ENCODE measurements around the gene TRABD.

Gene TRABD

GRCh38 chr22:50233223-50233622 lies 47.5 kb downstream of the TRABD start:
- H3K4me3 ChIP-seq (replicated peaks in 1 of 2; ENCODE audit: low read depth in 2 of 2, low read length in 2 of 2), result no peak overlapping the region
- TF ChIP-seq, protein P1, sequence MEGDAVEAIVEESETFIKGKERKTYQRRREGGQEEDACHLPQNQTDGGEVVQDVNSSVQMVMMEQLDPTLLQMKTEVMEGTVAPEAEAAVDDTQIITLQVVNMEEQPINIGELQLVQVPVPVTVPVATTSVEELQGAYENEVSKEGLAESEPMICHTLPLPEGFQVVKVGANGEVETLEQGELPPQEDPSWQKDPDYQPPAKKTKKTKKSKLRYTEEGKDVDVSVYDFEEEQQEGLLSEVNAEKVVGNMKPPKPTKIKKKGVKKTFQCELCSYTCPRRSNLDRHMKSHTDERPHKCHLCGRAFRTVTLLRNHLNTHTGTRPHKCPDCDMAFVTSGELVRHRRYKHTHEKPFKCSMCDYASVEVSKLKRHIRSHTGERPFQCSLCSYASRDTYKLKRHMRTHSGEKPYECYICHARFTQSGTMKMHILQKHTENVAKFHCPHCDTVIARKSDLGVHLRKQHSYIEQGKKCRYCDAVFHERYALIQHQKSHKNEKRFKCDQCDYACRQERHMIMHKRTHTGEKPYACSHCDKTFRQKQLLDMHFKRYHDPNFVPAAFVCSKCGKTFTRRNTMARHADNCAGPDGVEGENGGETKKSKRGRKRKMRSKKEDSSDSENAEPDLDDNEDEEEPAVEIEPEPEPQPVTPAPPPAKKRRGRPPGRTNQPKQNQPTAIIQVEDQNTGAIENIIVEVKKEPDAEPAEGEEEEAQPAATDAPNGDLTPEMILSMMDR (IDR thresholded peaks at IDR 0.05; ENCODE audit: low read depth, low read length), result no peak
- DNase-seq (ENCODE audit: low read depth in 2 of 2), result no peak

DNA sequence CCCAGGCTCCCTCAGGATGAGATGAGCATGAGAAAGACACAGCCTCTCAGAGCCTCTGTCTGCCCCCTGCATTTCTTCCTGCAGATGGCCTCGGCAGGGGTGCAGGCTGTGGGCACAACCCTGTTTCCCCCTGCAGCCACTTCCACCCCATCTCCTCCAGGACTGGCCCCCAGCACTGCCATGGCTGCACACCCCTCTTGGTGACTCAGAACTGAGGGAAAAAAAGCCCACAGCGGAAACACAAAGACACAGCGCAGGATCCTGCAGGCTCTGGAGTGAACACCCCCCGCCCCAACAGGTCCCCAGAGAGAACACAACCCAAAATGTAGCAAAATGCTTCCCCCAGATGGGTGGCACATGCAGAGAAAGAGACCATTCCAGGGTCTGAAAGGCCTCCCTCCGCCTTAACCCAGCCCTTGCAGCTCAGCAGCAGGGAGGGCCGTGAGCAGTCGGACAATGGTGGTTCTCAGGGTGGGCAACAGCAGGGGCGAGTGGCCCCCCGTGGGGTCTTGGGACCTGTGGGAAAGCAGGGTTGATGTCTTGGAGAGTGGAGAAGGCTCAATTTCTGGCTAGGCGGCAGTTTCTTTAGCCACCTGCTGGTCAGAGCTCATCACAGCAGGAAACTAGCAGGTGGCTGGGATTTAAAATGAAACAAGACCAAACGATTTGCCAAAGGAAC lies 51.2 kb downstream of the TRABD start:
- H3K4me3 ChIP-seq (replicated peaks in 1 of 2; ENCODE audit: low read depth in 2 of 2, low read length in 2 of 2), result no peak overlapping the region
- TF ChIP-seq, protein P1 (IDR thresholded peaks at IDR 0.05; ENCODE audit: low read depth, low read length), result peak; percentile 56
- DNase-seq (ENCODE audit: low read depth in 2 of 2), result peak; percentile 34 to 45

- TF ChIP-seq, protein P1 (IDR thresholded peaks at IDR 0.05; ENCODE audit: low read depth, low read length), result no peak
- H3K4me3 ChIP-seq (replicated peaks in 1 of 2; ENCODE audit: low read depth in 2 of 2, low read length in 2 of 2), result no peak overlapping the region
- no peak for DNase-seq (ENCODE audit: low read depth in 2 of 2)
Measured at GRCh38 chr22:50238755-50239154, 53.0 kb downstream of the TRABD start.

DNA sequence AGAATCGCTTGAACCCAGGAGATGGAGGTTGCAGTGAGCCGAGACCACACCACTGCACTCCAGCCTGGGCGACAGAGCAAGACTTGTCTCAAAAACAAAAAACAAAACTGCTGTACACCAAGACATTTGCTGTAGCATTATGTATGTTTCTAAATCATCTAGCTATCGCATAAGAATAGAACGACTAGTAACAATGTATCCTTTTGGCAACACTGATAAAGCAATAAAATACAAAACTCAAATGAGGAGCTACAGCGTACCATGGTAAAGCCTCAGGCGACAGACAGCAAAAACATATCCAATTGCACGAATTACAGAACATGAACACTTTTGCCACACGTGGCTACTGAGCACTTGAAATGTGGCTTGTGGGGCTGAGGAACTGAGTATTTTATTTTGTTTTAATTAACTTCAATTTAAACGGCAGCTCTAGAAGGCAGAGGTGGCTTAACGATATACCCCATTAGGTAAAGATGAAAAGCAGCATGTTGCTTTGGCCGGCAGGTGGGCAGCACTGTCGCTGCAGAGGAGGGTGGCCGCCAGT lies 56.8 kb downstream of the TRABD start:
- peak overlapping the region; percentile 30 to 45 for H3K4me3 ChIP-seq (replicated peaks in 1 of 2; ENCODE audit: low read depth in 2 of 2, low read length in 2 of 2)
- TF ChIP-seq, protein P1 (IDR thresholded peaks at IDR 0.05; ENCODE audit: low read depth, low read length), result no peak

DNA sequence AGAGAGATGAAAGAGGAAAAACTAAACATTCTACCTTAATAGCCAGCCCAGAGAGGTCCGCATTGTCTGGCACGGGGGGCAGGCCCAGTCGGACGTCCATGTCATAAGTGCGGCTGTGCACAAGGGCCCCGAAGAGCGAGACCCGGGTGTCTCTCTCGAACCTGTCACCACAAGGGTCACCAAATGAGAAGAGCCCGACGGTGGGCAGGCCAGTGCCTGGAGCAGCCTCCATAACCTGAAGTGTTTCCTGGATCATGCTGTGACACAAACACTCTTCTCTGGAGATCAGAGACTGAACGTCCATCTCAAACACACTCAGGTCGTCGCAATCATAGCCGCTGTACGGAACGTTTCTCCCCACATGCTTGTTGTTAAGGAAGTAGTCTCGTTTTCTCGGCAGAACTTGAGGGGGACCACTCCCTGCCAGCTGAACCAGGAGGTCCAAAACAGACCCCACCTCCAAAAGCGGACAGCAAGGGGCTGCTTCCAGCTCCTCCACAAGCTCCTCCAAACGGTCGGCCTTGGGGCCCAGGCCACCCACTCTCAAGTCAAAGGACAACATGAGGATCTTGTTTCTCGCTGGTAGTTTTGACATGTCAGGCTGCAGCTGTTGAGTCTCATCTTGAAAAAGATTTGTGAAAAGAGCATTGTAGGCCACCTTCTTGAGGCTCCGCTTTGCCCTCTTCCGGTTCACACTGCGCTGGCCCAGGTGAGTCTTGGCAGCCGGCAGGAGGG lies 58.1 kb downstream of the TRABD start:
- TF ChIP-seq, protein P1 (IDR thresholded peaks at IDR 0.05; ENCODE audit: low read depth, low read length), result no peak
- no peak for DNase-seq (ENCODE audit: low read depth in 2 of 2)

More for the DNA sequence above, 56.8 kb downstream of the TRABD start:
- DNase-seq (ENCODE audit: low read depth in 2 of 2), result no peak

DNA sequence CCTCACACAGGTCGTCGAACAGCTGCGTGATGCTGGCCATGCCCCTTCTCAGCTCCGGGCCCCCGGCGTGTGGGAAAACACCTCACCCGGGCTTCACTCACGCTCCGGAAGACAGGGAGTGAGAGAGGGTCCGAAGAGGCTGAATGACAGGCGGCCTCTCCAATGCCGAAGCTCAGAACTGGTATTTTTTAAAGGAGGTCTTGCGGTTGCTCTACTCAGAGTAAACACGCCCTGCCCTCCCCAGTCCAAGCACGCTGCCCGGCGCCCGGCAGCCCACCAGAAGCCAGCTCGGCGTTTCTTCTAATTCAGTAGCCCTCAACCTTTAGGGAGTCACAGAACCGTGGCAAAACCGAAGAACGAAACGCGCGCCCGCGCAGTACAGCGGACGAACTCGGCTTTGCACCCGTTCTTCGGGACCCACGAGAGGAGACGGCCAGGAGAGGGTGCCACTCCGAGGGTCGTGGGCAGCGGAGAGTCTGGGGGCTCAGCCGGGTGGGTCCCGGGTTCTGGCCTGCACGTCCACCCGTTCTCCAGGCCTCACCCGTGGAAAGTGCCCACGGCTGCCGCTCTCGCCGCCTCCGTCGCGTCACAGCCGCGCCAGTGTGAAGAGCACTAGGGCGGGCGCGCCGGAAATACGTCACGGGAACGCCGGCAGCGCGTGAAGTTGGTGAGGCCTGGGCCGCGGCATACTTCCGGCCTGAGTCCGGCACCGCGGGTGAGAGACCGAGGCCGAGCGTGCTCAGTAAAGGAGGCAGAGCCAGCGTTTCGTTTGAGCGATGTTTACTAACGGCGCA lies 58.9 kb downstream of the TRABD start, which contains the start of gene TUBGCP6:
Gene TUBGCP6, minus strand, starts transcription at position 604 of the 794 bp plus-strand sequence. Its CDS starts 564 bp downstream, at position 40.
- H3K4me3 ChIP-seq (replicated peaks in 1 of 2; ENCODE audit: low read depth in 2 of 2, low read length in 2 of 2), result peak within 1 kb of the TSS; percentile 99
- peak; percentile 90 to 92 for DNase-seq (ENCODE audit: low read depth in 2 of 2)
- TF ChIP-seq, protein P1 (IDR thresholded peaks at IDR 0.05; ENCODE audit: low read depth, low read length), result peak; percentile 37

More for the DNA sequence above, 58.1 kb downstream of the TRABD start:
- H3K4me3 ChIP-seq (replicated peaks in 1 of 2; ENCODE audit: low read depth in 2 of 2, low read length in 2 of 2), result peak overlapping the region; percentile 99

Data from cardiac fibroblast (primary cell).